Mesendoderm (in vitro differentiated cells): Measurements from ENCODE around the gene DMWD.

Source experiments
- DNase-seq: peaks from one replicate; pipeline ENCODE4 v3.0.0; 2013
- H2AK5ac ChIP-seq: 2 replicates; pipeline ENCODE4 v1.6.1; 2013; ENCODE audit warnings: low read length, inconsistent platforms
- H2BK120ac ChIP-seq: 2 replicates; pipeline ENCODE4 v1.6.1; 2013; ENCODE audit warnings: low read depth, mild to moderate bottlenecking, low read length, moderate library complexity, mixed read lengths
- H2BK15ac ChIP-seq: replicated peaks from 2 replicates; pipeline ENCODE4 v1.6.1; 2013; ENCODE audit warnings: low read depth, mild to moderate bottlenecking, moderate library complexity
- H2BK5ac ChIP-seq: 2 replicates; pipeline ENCODE4 v1.6.1; 2013; ENCODE audit warnings: low read length, inconsistent platforms
- H3K18ac ChIP-seq: 2 replicates; pipeline ENCODE4 v1.6.1; 2013; ENCODE audit warnings: mild to moderate bottlenecking, low read length, mixed read lengths
- H3K23ac ChIP-seq: one replicate; pipeline ENCODE4 v1.6.1; 2013; ENCODE audit warnings: low read length
- H3K27ac ChIP-seq: 2 replicates; pipeline ENCODE4 v1.5.1; 2013; ENCODE audit warnings: low read depth, mild to moderate bottlenecking, inconsistent platforms, low read length, moderate library complexity
- H3K27me3 ChIP-seq: 2 replicates; pipeline ENCODE4 v1.6.1; 2013; ENCODE audit warnings: low read length, control low read depth, mild to moderate bottlenecking, inconsistent platforms; ENCODE audit not compliant: insufficient read depth, poor library complexity
- H3K36me3 ChIP-seq: 2 replicates; pipeline ENCODE4 v1.6.1; 2013; ENCODE audit warnings: low read length, inconsistent platforms; ENCODE audit not compliant: control insufficient read depth, insufficient read depth
- H3K4ac ChIP-seq: one replicate; pipeline ENCODE4 v1.6.1; 2013; ENCODE audit warnings: low read depth, mild to moderate bottlenecking, low read length, moderate library complexity
- H3K4me1 ChIP-seq: 2 replicates; pipeline ENCODE4 v1.6.1; 2013; ENCODE audit warnings: low read depth, low read length, inconsistent platforms; ENCODE audit not compliant: control insufficient read depth
- H3K4me2 ChIP-seq: 2 replicates; pipeline ENCODE4 v1.6.1; 2013; ENCODE audit warnings: low read length
- H3K4me3 ChIP-seq: 2 replicates; pipeline ENCODE4 v1.5.1; 2013; ENCODE audit warnings: mild to moderate bottlenecking, low read length
- H3K56ac ChIP-seq: one replicate; pipeline ENCODE4 v1.6.1; 2013; ENCODE audit warnings: low read length
- H3K79me1 ChIP-seq: 2 replicates; pipeline ENCODE4 v1.6.1; 2013; ENCODE audit warnings: low read length, inconsistent platforms
- H3K79me2 ChIP-seq: 2 replicates; pipeline ENCODE4 v1.6.1; 2013; ENCODE audit warnings: mild to moderate bottlenecking, low read length; ENCODE audit not compliant: control insufficient read depth, insufficient read depth
- H3K9ac ChIP-seq: 2 replicates; pipeline ENCODE4 v1.6.1; 2013; ENCODE audit warnings: low read length, inconsistent platforms
- H4K5ac ChIP-seq: one replicate; pipeline ENCODE4 v1.6.1; 2013; ENCODE audit warnings: low read length
- H4K8ac ChIP-seq: one replicate; pipeline ENCODE4 v1.6.1; 2013; ENCODE audit warnings: low read depth, mild to moderate bottlenecking, control low read depth, low read length, moderate library complexity
- WGBS: extraction: QIAGEN DNeasy Blood & Tissue Kit; methylation state at CpG from one replicate; pipeline ENCODE4 v1.1.7; 2013; ENCODE audit warnings: low lambda C conversion rate, missing lambda C conversion rate; ENCODE audit not compliant: insufficient coverage; ENCODE audit errors: extremely low coverage; 5-methylcytosine and 5-hydroxymethylcytosine counted together

The DMWD gene

DNA sequence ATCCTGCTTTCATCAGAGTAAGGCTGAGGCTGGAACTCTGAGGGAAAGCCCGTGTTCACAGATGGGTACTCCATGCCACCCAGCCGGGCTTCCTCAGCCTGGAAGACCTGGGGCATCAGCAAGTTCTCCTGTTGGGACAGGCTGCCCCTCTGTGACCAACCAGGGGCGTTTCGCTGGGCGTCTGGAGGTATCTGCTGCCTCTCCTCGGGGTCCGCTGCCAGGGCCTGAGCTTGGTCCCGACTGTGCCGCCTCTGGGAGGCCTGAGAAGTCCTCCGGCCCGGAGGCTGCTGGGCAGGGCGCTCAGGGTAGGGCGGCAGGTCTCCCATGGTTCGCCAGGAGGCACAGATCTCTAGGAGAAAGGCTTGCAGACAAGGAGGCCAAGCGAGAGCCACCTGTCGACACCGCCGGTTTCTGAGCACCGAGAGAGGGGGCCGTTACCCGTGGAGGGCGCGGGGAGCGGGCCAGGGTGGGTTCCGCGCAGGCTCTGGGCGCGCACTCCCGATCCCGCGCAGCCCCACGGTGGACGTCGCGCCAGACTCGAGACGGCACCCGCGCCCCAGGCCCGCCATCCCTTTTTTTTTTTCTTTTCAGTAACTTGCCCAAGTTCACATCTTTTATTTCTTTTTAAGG, 22.3 kb upstream of the DMWD start, which contains the start of gene RSPH6A:
RSPH6A (minus strand) TSS at position 458 of the 630 bp plus-strand sequence; CDS start at position 326, 132 bp downstream.
- H3K4ac ChIP-seq, result peak within 1 kb of the TSS; percentile 82
- peak within 1 kb of the TSS; percentile 61 for H3K4me3 ChIP-seq
- no peak within 1 kb of the TSS for H4K8ac ChIP-seq
- peak within 1 kb of the TSS; percentile 85 for H3K27ac ChIP-seq
- peak within 1 kb of the TSS; percentile 97 for H3K9ac ChIP-seq
- no peak within 1 kb of the TSS for H2BK15ac ChIP-seq
- H3K79me1 ChIP-seq, result no peaks in the 10 kb centered on the region
- no CpG with 5 or more reads among the region's 40 CpGs for WGBS
- H3K4me1 ChIP-seq, result peaks cover 4% of the 10 kb centered on the region
- H3K18ac ChIP-seq, result peak within 1 kb of the TSS; percentile 61
- no peak within 1 kb of the TSS for H2BK5ac ChIP-seq
- no peaks in the 10 kb centered on the region for H3K36me3 ChIP-seq
- peak within 1 kb of the TSS; percentile 14 for H2BK120ac ChIP-seq
- peak within 1 kb of the TSS; percentile 96 for H3K56ac ChIP-seq
- no peaks in the 10 kb centered on the region for H3K27me3 ChIP-seq
- H3K23ac ChIP-seq, result peak within 1 kb of the TSS; percentile 85
- H2AK5ac ChIP-seq, result peak within 1 kb of the TSS; percentile 77
- H4K5ac ChIP-seq, result no peak within 1 kb of the TSS
- peak; percentile 53 for DNase-seq
- H3K4me2 ChIP-seq, result peak within 1 kb of the TSS; percentile 86
- no peaks in the 10 kb centered on the region for H3K79me2 ChIP-seq

DNA sequence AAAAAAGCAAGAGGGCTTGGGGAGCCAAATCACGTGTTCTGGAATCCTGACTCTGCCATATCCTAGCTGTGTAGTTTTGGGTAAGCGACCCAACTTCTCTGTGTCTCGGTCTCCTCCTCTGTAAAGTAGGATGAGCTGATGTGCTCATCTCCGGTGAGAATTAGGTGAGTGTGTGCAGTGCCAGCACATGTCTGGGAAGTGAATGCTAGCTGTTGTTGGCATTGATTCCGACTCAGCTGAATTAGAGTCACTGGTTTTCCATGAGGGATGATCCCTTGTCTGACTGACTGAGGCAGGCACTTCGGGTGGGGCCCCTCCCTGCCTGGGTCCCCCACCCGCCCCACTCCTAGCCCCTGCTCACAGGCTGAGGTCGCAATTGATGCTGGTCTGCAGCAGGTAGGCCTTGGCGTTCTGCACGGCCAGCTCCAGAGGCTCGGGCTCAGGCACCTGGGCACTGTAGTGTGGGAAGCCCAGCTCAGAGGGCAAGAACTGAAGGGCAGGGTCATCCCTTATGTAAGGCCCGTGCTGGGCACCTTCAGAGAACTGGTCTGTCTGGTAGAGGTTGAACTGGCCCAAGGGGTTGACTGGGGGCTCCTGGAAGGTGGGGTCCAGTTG, 21.6 kb upstream of the DMWD start:
- H4K8ac ChIP-seq, result no peak overlapping the region
- H3K56ac ChIP-seq, result peak overlapping the region; percentile 96
- no peaks in the 10 kb centered on the region for H3K79me1 ChIP-seq
- H2BK120ac ChIP-seq, result no peak overlapping the region
- no peak for DNase-seq
- no peak overlapping the region for H3K18ac ChIP-seq
- no peak overlapping the region for H4K5ac ChIP-seq
- WGBS, result no CpG with 5 or more reads among the region's 12 CpGs
- H3K4me1 ChIP-seq, result peaks cover 4% of the 10 kb centered on the region
- no peak overlapping the region for H3K4me3 ChIP-seq
- H2AK5ac ChIP-seq, result no peak overlapping the region
- no peak overlapping the region for H2BK15ac ChIP-seq
- H3K23ac ChIP-seq, result no peak overlapping the region
- H3K36me3 ChIP-seq, result no peaks in the 10 kb centered on the region
- H3K79me2 ChIP-seq, result no peaks in the 10 kb centered on the region
- H3K4me2 ChIP-seq, result no peak overlapping the region
- no peak overlapping the region for H3K4ac ChIP-seq
- H2BK5ac ChIP-seq, result no peak overlapping the region
- H3K27ac ChIP-seq, result no peak overlapping the region
- H3K27me3 ChIP-seq, result no peaks in the 10 kb centered on the region
- peak overlapping the region; percentile 81 for H3K9ac ChIP-seq

DNA sequence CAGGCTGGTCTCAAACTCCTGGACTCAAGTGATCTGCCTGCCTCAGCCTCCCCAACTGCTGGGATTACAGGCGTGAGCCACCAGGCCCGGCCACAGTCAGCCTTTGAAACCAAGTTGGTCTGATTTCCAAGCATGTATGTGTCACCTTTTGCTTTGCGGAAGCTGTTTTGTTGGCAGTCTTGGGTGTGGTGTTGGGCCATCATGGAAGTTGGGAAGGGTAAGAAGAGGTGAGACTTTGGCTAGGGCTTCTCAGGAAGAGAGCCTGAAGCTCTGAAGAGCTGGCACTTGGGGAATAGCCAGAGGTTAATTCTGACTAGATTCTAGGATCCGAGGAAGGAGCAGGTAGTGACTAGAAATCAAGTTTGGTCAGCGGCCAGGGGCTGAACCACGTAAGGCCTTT, 19.7 kb upstream of the DMWD start:
- H3K4me3 ChIP-seq, result no peak overlapping the region
- H3K79me2 ChIP-seq, result no peaks in the 10 kb centered on the region
- H3K4ac ChIP-seq, result no peak overlapping the region
- WGBS, result no CpG with 5 or more reads among the region's 6 CpGs
- no peak overlapping the region for H2BK120ac ChIP-seq
- H4K5ac ChIP-seq, result no peak overlapping the region
- H3K36me3 ChIP-seq, result no peaks in the 10 kb centered on the region
- H3K9ac ChIP-seq, result no peak overlapping the region
- H3K27ac ChIP-seq, result no peak overlapping the region
- H2BK15ac ChIP-seq, result no peak overlapping the region
- no peak overlapping the region for H2AK5ac ChIP-seq
- no peak overlapping the region for H3K56ac ChIP-seq
- H3K4me2 ChIP-seq, result no peak overlapping the region
- H2BK5ac ChIP-seq, result no peak overlapping the region
- no peak overlapping the region for H4K8ac ChIP-seq
- no peak overlapping the region for H3K18ac ChIP-seq
- H3K79me1 ChIP-seq, result no peaks in the 10 kb centered on the region
- H3K4me1 ChIP-seq, result peaks cover 2% of the 10 kb centered on the region
- DNase-seq, result no peak
- no peak overlapping the region for H3K23ac ChIP-seq
- no peaks in the 10 kb centered on the region for H3K27me3 ChIP-seq

DNA sequence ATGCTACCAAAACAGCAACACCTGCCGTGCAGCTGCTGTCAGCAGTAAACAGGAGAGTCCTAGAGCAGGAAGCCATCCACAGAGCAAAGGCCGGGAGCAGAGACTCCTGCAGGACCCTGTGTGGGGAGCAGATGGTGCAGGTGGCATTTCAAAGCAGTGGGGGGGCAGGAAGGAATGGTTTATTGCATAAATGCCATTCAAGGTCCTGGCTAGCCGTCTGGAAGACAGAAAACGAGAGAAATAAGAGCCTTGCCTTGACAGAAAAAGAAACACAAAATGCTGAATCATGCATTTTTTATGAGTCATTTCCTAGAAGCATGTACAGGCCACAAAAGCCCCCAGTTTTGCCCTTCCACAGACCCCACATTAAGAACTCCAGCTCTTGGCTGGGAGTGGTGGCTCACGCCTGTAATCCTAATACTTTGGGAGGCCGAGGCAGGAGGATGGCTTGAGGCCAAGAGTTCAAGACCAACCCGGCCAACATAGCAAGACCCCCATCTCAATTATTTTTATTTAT, 17.1 kb upstream of the DMWD start:
- Histone ChIP-seq H3K27ac (no peak overlapping the region), H2BK15ac (no peak overlapping the region), H3K4me1 (no peaks in the 10 kb centered on the region), H4K8ac (no peak overlapping the region), H4K5ac (no peak overlapping the region), H2AK5ac (no peak overlapping the region), H3K56ac (no peak overlapping the region), H3K36me3 (no peaks in the 10 kb centered on the region), H3K4ac (no peak overlapping the region), H2BK120ac (no peak overlapping the region), H3K23ac (no peak overlapping the region), H3K9ac (no peak overlapping the region), H3K79me2 (no peaks in the 10 kb centered on the region), H2BK5ac (no peak overlapping the region), H3K27me3 (no peaks in the 10 kb centered on the region), H3K4me3 (no peak overlapping the region), H3K18ac (no peak overlapping the region), H3K79me1 (no peaks in the 10 kb centered on the region), H3K4me2 (no peak overlapping the region)
- peak; percentile 51 for DNase-seq
- no CpG with 5 or more reads among the region's 7 CpGs for WGBS

DNA sequence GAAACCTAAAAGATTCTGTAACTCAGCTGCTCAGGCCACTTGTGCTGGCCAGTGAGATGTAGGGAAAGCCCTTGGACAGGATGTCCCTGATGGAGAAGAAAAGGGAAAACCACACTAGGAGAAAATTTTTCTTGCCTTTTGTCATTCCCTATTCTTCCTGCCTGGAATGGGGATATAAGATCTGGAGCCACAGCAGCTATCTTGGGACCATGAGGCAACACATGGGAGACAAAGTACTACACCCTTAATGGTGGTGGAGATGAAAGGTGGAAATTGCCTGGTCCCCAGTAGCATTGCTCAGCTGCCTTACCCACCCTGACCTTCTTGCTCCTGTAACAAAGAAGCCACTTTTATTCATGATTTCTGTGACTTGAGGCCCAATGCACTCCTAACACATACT, 13.1 kb upstream of the DMWD start:
- no peak overlapping the region for H4K5ac ChIP-seq
- no peak overlapping the region for H2BK15ac ChIP-seq
- no peak overlapping the region for H3K4me3 ChIP-seq
- no peak overlapping the region for H3K9ac ChIP-seq
- H3K27ac ChIP-seq, result no peak overlapping the region
- H3K4me1 ChIP-seq, result no peaks in the 10 kb centered on the region
- H3K79me2 ChIP-seq, result no peaks in the 10 kb centered on the region
- no peak overlapping the region for H3K18ac ChIP-seq
- no peak overlapping the region for H3K4me2 ChIP-seq
- no peak for DNase-seq
- no peak overlapping the region for H4K8ac ChIP-seq
- H3K36me3 ChIP-seq, result no peaks in the 10 kb centered on the region
- H3K23ac ChIP-seq, result no peak overlapping the region
- no peak overlapping the region for H2AK5ac ChIP-seq
- no peak overlapping the region for H3K56ac ChIP-seq
- H3K4ac ChIP-seq, result no peak overlapping the region
- H2BK5ac ChIP-seq, result no peak overlapping the region
- no peaks in the 10 kb centered on the region for H3K79me1 ChIP-seq
- no peak overlapping the region for H2BK120ac ChIP-seq
- no peaks in the 10 kb centered on the region for H3K27me3 ChIP-seq

DNA sequence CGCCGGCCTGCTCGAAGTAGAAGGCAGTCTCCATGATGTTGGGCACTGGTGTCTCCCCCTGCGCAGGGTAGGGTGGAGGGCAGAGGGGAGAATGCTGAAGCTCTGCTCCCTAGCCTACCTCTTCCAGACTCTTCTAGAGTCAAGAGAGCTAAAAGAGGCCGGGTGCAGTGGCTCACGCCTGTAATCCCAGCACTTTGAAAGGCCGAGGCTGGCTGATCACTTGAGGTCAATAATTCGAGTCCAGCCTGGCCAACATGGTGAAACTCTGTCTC, 12.2 kb upstream of the DMWD start:
- H3K27me3 ChIP-seq, result no peaks in the 10 kb centered on the region
- H4K5ac ChIP-seq, result no peak overlapping the region
- no peak overlapping the region for H2BK120ac ChIP-seq
- no peak overlapping the region for H2BK15ac ChIP-seq
- H2BK5ac ChIP-seq, result no peak overlapping the region
- no peak overlapping the region for H3K4me3 ChIP-seq
- no peak overlapping the region for H3K4ac ChIP-seq
- H3K4me2 ChIP-seq, result no peak overlapping the region
- no peaks in the 10 kb centered on the region for H3K36me3 ChIP-seq
- no peak for DNase-seq
- no peak overlapping the region for H4K8ac ChIP-seq
- no CpG with 5 or more reads among the region's 8 CpGs for WGBS
- no peak overlapping the region for H3K27ac ChIP-seq
- no peak overlapping the region for H3K9ac ChIP-seq
- H3K18ac ChIP-seq, result no peak overlapping the region
- no peak overlapping the region for H3K23ac ChIP-seq
- no peaks in the 10 kb centered on the region for H3K79me1 ChIP-seq
- no peak overlapping the region for H3K56ac ChIP-seq
- no peaks in the 10 kb centered on the region for H3K79me2 ChIP-seq
- H3K4me1 ChIP-seq, result no peaks in the 10 kb centered on the region
- no peak overlapping the region for H2AK5ac ChIP-seq
